Keratinocyte (primary cell): ENCODE measurements around the gene ADARB2. TPM values are rescaled to one million over a fixed set of nuclear protein-coding genes. Genes with fewer than 3 reads are reported as not detected.

Experiments used
- DNase-seq: peaks from one replicate; pipeline ENCODE4 v3.0.0-alpha.2; 2011; ENCODE audit warnings: low read depth, missing footprints, low spot score
- FAIRE-seq: peaks from 2 replicates; lab custom pipeline; 2011; peaks lifted over from hg19 to GRCh38; lab: Jason Lieb, UNC
- H2AFZ ChIP-seq: 2 replicates; pipeline ENCODE4 v1.6.0; 2012; ENCODE audit warnings: low read length, control low read depth, inconsistent platforms; ENCODE audit not compliant: control insufficient read depth
- H3K27ac ChIP-seq: 2 replicates; pipeline ENCODE4 v1.5.1; 2011; ENCODE audit warnings: low read length; ENCODE audit not compliant: control insufficient read depth, insufficient read depth
- H3K27me3 ChIP-seq: 3 replicates; pipeline ENCODE4 v1.6.0; 2011; ENCODE audit warnings: low read length; ENCODE audit not compliant: control insufficient read depth, insufficient read depth; ENCODE audit errors: extremely low read depth
- H3K36me3 ChIP-seq, 2 experiments: 2 replicates in 1 of 2; 3 replicates in 1 of 2; pipeline ENCODE4 v1.5.1; 2011; ENCODE audit warnings: low read length in 2 of 2, mild to moderate bottlenecking in 1 of 2; ENCODE audit not compliant: control insufficient read depth in 2 of 2, insufficient read depth in 2 of 2; ENCODE audit errors: extremely low read depth in 1 of 2
- H3K4me1 ChIP-seq: 3 replicates; pipeline ENCODE4 v1.5.1; 2011; ENCODE audit warnings: low read length; ENCODE audit not compliant: control insufficient read depth, insufficient read depth; ENCODE audit errors: extremely low read depth
- H3K4me2 ChIP-seq: 3 replicates; pipeline ENCODE4 v1.6.0; 2011; ENCODE audit warnings: low read depth, low read length; ENCODE audit not compliant: control insufficient read depth, insufficient read depth; ENCODE audit errors: extremely low read depth
- H3K4me3 ChIP-seq, 3 experiments: fragments of 200-600 bp in 1 of 3; sonication (generic) in 1 of 3; 2 replicates in 2 of 3; 3 replicates in 1 of 3; pipeline ENCODE4 v1.5.1; 2011 to 2016; ENCODE audit warnings: low read length in 3 of 3, mild to moderate bottlenecking in 3 of 3, control low read depth in 2 of 3, inconsistent platforms in 1 of 3, low read depth in 1 of 3, mixed read lengths in 1 of 3, mixed run types in 1 of 3, moderate library complexity in 1 of 3; ENCODE audit not compliant: control insufficient read depth in 2 of 3, insufficient read depth in 2 of 3; ENCODE audit errors: extremely low read depth in 1 of 3
- H3K79me2 ChIP-seq: 2 replicates; pipeline ENCODE4 v1.6.0; 2012; ENCODE audit warnings: low read length; ENCODE audit not compliant: control insufficient read depth, insufficient read depth
- H3K9ac ChIP-seq: 3 replicates; pipeline ENCODE4 v1.6.0; 2011; ENCODE audit warnings: low read length; ENCODE audit not compliant: control insufficient read depth, insufficient read depth; ENCODE audit errors: extremely low read depth
- H3K9me1 ChIP-seq: 3 replicates; pipeline ENCODE4 v1.6.0; 2011; ENCODE audit warnings: low read length; ENCODE audit not compliant: control insufficient read depth, insufficient read depth; ENCODE audit errors: extremely low read depth
- H3K9me3 ChIP-seq: 2 replicates; pipeline ENCODE4 v1.5.1; 2012; ENCODE audit warnings: low read depth, low read length; ENCODE audit not compliant: control insufficient read depth
- H4K20me1 ChIP-seq: 3 replicates; pipeline ENCODE4 v1.6.0; 2011; ENCODE audit warnings: low read length; ENCODE audit not compliant: control insufficient read depth, insufficient read depth; ENCODE audit errors: extremely low read depth
- EZH2 ChIP-seq: IDR thresholded peaks from one replicate; pipeline ENCODE4 v1.6.1; 2012; ENCODE audit warnings: inconsistent platforms, mild to moderate bottlenecking, low read length, moderate library complexity
- dilution Hi-C: fragments of 300-500 bp; cut with MboI; formaldehyde crosslinking; loops from one replicate; pipeline ENCODE4 v1.7.0; 2020; ENCODE audit warnings: low sequenced_read_pairs; ENCODE audit not compliant: extremely low pct_ligation_motif_present
- polyA plus RNA-seq, 5 experiments: library from polyadenylated mRNA; depleted of rRNA in 3 of 5; stranded (reverse) in 3 of 5; stranded (forward) in 1 of 5; unstranded in 1 of 5; fragments of >200 nt; gene quantifications; 1 replicate in 1 of 5; 2 replicates in 3 of 5; 3 replicates in 1 of 5; pipeline versions ENCODE4 v1.2.1 to v1.2.3, GENCODE V29; 2011 to 2012; ENCODE audit warnings: missing spikeins in 2 of 5, low read depth in 1 of 5, low replicate concordance in 1 of 5
- TF ChIP-seq, protein P1 (sequence below), 3 experiments: IDR thresholded peaks in 1 of 3; conservative IDR thresholded peaks in 1 of 3; optimal IDR thresholded peaks in 1 of 3; 2 replicates in 2 of 3; 3 replicates in 1 of 3; pipeline versions ENCODE3 to v1.5.1; 2011; ENCODE audit warnings: low read length in 3 of 3, mild to moderate bottlenecking in 3 of 3, moderate library complexity in 2 of 3, control low read depth in 1 of 3, inconsistent platforms in 1 of 3; ENCODE audit not compliant: insufficient read depth in 2 of 3; ENCODE audit errors: extremely low read depth in 1 of 3

Gene ADARB2
- polyA plus RNA-seq, 1 donor (not counting 4 experiments of a cell fraction or from before 2014, with no cell fraction given), result not detected

DNA sequence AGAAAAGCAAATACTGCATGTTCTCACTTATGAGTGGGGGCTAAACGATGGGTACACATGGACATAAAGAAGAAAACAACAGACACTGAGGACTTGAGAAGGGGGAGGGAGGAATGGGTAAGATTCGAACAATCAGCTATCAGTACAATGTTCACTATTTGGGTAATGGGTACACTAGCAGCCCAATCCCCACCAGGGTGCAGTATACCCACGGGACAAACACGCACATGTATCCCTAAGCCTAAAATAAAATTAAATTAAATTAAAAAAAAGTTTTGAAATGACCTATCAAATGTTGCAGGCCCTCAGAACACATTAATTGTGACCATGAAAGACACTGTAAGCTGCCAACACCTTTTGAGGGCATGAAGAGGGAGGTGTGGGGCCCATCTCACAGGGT, 365.1 kb downstream of the ADARB2 start:
- Histone ChIP-seq H3K9me1 (no peaks in the 10 kb centered on the region), H3K4me3 (no peak overlapping the region), H3K9ac (no peak overlapping the region), H3K27ac (no peak overlapping the region), H3K4me2 (no peak overlapping the region), H3K9me3 (peaks cover 5% of the 10 kb centered on the region), H3K4me1 (no peaks in the 10 kb centered on the region), H3K36me3 (no peaks in the 10 kb centered on the region), H4K20me1 (no peaks in the 10 kb centered on the region), H3K27me3 (no peaks in the 10 kb centered on the region), H2AFZ (no peak overlapping the region), H3K79me2 (no peaks in the 10 kb centered on the region)
- dilution Hi-C loops, result no loop called here
- FAIRE-seq (no peak), DNase-seq (no peak)
- TF ChIP-seq EZH2, result no peak
- TF ChIP-seq, protein P1, sequence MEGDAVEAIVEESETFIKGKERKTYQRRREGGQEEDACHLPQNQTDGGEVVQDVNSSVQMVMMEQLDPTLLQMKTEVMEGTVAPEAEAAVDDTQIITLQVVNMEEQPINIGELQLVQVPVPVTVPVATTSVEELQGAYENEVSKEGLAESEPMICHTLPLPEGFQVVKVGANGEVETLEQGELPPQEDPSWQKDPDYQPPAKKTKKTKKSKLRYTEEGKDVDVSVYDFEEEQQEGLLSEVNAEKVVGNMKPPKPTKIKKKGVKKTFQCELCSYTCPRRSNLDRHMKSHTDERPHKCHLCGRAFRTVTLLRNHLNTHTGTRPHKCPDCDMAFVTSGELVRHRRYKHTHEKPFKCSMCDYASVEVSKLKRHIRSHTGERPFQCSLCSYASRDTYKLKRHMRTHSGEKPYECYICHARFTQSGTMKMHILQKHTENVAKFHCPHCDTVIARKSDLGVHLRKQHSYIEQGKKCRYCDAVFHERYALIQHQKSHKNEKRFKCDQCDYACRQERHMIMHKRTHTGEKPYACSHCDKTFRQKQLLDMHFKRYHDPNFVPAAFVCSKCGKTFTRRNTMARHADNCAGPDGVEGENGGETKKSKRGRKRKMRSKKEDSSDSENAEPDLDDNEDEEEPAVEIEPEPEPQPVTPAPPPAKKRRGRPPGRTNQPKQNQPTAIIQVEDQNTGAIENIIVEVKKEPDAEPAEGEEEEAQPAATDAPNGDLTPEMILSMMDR (optimal IDR thresholded peaks at IDR 0.05 in 1 of 3, IDR thresholded peaks at IDR 0.05 in 1 of 3, conservative IDR thresholded peaks at IDR 0.05 in 1 of 3; ENCODE audit: extremely low read depth in 1 of 3, insufficient read depth in 2 of 3, low read length in 3 of 3), result no peak

DNA sequence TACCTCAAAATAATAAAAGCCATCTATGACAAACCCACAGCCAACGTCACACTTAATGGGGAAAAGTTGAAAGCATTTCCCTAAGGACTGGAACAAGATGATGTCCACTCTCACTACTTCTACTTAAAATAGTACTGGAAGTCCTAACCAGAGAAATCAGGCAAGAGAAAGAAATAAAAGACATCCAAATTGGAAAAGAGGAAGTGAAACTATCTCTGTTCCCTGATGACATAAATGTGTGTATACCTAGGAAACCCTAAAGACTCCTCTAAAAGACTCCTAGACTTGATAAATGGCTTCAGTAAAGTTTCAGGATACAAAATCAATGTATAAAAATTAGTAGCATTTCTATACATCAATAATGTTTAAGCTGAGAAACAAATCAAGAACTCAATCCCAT, 367.0 kb downstream of the ADARB2 start:
- no peak for FAIRE-seq
- TF ChIP-seq EZH2, result no peak
- TF ChIP-seq, protein P1 (optimal IDR thresholded peaks at IDR 0.05 in 1 of 3, IDR thresholded peaks at IDR 0.05 in 1 of 3, conservative IDR thresholded peaks at IDR 0.05 in 1 of 3; ENCODE audit: extremely low read depth in 1 of 3, insufficient read depth in 2 of 3, low read length in 3 of 3), result no peak
- dilution Hi-C loops, result no loop called here

More for the DNA sequence above, 367.0 kb downstream of the ADARB2 start:
- Histone ChIP-seq H3K36me3 (no peaks in the 10 kb centered on the region), H4K20me1 (no peaks in the 10 kb centered on the region), H3K4me1 (peaks cover 7% of the 10 kb centered on the region), H3K27ac (no peak overlapping the region), H3K4me3 (no peak overlapping the region), H3K9me1 (no peaks in the 10 kb centered on the region), H3K9me3 (peaks cover 2% of the 10 kb centered on the region), H3K27me3 (no peaks in the 10 kb centered on the region), H3K9ac (no peak overlapping the region), H3K4me2 (no peak overlapping the region), H3K79me2 (no peaks in the 10 kb centered on the region), H2AFZ (no peak overlapping the region)
- no peak for DNase-seq
